Measurements from ENCODE around the gene KRT3. TPM values are rescaled to one million over a fixed set of nuclear protein-coding genes. Genes with fewer than 3 reads are reported as not detected.

KRT3 gene
- total RNA-seq, 1 donor from 2014 or later: not detected

- peaks cover 5% of the 10 kb centered on the region for H3K27me3 Mint-ChIP-seq (ENCODE audit: low read depth)
- no peaks in the 10 kb centered on the region for H3K9me3 Mint-ChIP-seq
- H3K36me3 Mint-ChIP-seq (ENCODE audit: low read depth): no peaks in the 10 kb centered on the region
- no peak for TF ChIP-seq CTCF (conservative IDR thresholded peaks at IDR 0.05)
- H3K4me3 Mint-ChIP-seq: no peak overlapping the region
- H3K27ac Mint-ChIP-seq (ENCODE audit: unreplicated experiment): no peak overlapping the region
- H3K4me1 Mint-ChIP-seq: peaks cover 9% of the 10 kb centered on the region
- no peak for DNase-seq (ENCODE audit: low read depth, low spot score)
Observed at GRCh38 chr12:52817699-52818238, 21.9 kb upstream of the KRT3 start.

GRCh38 chr12:52817003-52817698, 21.2 kb upstream of the KRT3 start:
- H3K36me3 Mint-ChIP-seq (ENCODE audit: low read depth): no peaks in the 10 kb centered on the region
- no peaks in the 10 kb centered on the region for H3K9me3 Mint-ChIP-seq
- DNase-seq (ENCODE audit: low read depth, low spot score): no peak
- H3K4me3 Mint-ChIP-seq: no peak overlapping the region
- H3K27ac Mint-ChIP-seq (ENCODE audit: unreplicated experiment): no peak overlapping the region
- H3K27me3 Mint-ChIP-seq (ENCODE audit: low read depth): peaks cover 5% of the 10 kb centered on the region
- peaks cover 9% of the 10 kb centered on the region for H3K4me1 Mint-ChIP-seq
- no peak for TF ChIP-seq CTCF (conservative IDR thresholded peaks at IDR 0.05)

- DNase-seq (ENCODE audit: low read depth, low spot score): no peak
- no peak overlapping the region for H3K4me3 Mint-ChIP-seq
- H3K36me3 Mint-ChIP-seq (ENCODE audit: low read depth): no peaks in the 10 kb centered on the region
- no peak for TF ChIP-seq CTCF (conservative IDR thresholded peaks at IDR 0.05)
- peaks cover 9% of the 10 kb centered on the region for H3K4me1 Mint-ChIP-seq
- no peaks in the 10 kb centered on the region for H3K9me3 Mint-ChIP-seq
- no peak overlapping the region for H3K27ac Mint-ChIP-seq (ENCODE audit: unreplicated experiment)
- H3K27me3 Mint-ChIP-seq (ENCODE audit: low read depth): peaks cover 3% of the 10 kb centered on the region
Observed at GRCh38 chr12:52815676-52816588, 20.0 kb upstream of the KRT3 start.

GRCh38 chr12:52815161-52815560, 19.2 kb upstream of the KRT3 start:
- H3K27me3 Mint-ChIP-seq (ENCODE audit: low read depth): no peaks in the 10 kb centered on the region
- no peaks in the 10 kb centered on the region for H3K36me3 Mint-ChIP-seq (ENCODE audit: low read depth)
- no peak for DNase-seq (ENCODE audit: low read depth, low spot score)
- no peak for TF ChIP-seq CTCF (conservative IDR thresholded peaks at IDR 0.05)
- no peak overlapping the region for H3K27ac Mint-ChIP-seq (ENCODE audit: unreplicated experiment)
- peaks cover 9% of the 10 kb centered on the region for H3K4me1 Mint-ChIP-seq
- no peaks in the 10 kb centered on the region for H3K9me3 Mint-ChIP-seq
- H3K4me3 Mint-ChIP-seq: no peak overlapping the region

GRCh38 chr12:52814710-52815155, 18.8 kb upstream of the KRT3 start:
- no peak overlapping the region for H3K27ac Mint-ChIP-seq (ENCODE audit: unreplicated experiment)
- H3K9me3 Mint-ChIP-seq: no peaks in the 10 kb centered on the region
- no peaks in the 10 kb centered on the region for H3K36me3 Mint-ChIP-seq (ENCODE audit: low read depth)
- DNase-seq (ENCODE audit: low read depth, low spot score): no peak
- H3K27me3 Mint-ChIP-seq (ENCODE audit: low read depth): peaks cover 2% of the 10 kb centered on the region
- H3K4me1 Mint-ChIP-seq: peaks cover 9% of the 10 kb centered on the region
- TF ChIP-seq CTCF (conservative IDR thresholded peaks at IDR 0.05): no peak
- no peak overlapping the region for H3K4me3 Mint-ChIP-seq

Data from neural crest cell (in vitro differentiated cells).